Right ventricle myocardium superior (tissue), 1 donor: ENCODE data around the gene CASP4. TPM values are rescaled to one million over a fixed set of nuclear protein-coding genes. Genes with fewer than 3 reads are reported as not detected.
"Not testable (repeated sequence)": the region's sequence is repeated elsewhere in the genome, so short reads cannot be mapped to it uniquely, and the experiment has no call there.

Experiments used
- ATAC-seq: fragments of 200-7000 bp; cut with Tn5 transposase; one replicate; pipeline ENCODE4 v1.9.1; 2020; ENCODE audit warnings: mild to moderate bottlenecking; ENCODE audit not compliant: poor library complexity
- DNase-seq: peaks from one replicate; pipeline ENCODE4 v3.0.0-alpha.2; 2020
- intact Hi-C: fragments of 100-400 bp; cut with DNase I; formaldehyde crosslinking; loops from one replicate; pipeline ENCODE4 v1.11.2; 2022
- long read RNA-seq: library from polyadenylated mRNA; unstranded; transcript quantifications from one replicate; pipeline ENCODE4 v2.0.0, GENCODE V29; 2021
- total RNA-seq: library from RNA; stranded (reverse); fragmentation: NEBNext Ultra II Directional; extraction: Animal tissue kit (Norgen Biotek cat#: 25700); gene quantifications from one replicate; pipeline ENCODE4 v1.2.1, GENCODE V29; 2021
- donor health status: DM: no; HTN: yes; CAD: no; lungs with severe emphysema.

Gene CASP4
- 13.7 TPM for total RNA-seq
- long read RNA-seq, transcript CASP4-203 (9 exons, 2,158 nt) = major isoform, 6 of 7 reads
- long read RNA-seq, partial matches to known transcripts = 1 of 7 reads
- long read RNA-seq, other reads (novel, unspliced or antisense) = 0 of 7 reads

DNA sequence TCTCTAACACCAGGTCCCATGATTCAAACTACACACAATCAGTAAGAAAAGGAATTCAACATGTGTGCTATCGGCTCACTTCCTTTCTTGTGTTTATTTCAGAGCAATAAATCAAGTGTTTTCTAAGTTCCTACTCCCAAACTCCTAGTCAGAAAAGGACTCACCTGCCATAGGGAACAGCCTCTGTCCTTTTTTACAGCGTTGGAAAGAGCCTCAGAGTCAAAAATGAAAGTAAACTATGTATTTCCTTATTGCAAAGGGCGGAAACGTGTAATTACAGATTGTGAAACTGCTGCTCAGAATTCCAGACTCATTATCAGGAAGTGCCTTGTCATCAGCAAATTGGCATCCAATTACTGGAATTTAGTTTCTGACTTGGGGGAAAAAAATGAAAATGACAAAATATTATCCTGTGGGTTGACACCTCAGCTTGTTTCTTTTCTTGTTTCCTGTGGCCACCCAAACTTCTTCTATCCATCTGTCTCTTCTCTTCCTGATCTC lies at the start of gene CASP4:
TSS of gene CASP4 (minus strand) at position 220 of the 501 bp plus-strand sequence. CDS start at position 171, 49 bp downstream.
- no peak for DNase-seq
- peak; percentile 94 for ATAC-seq
- intact Hi-C loops = no loop called here

DNA sequence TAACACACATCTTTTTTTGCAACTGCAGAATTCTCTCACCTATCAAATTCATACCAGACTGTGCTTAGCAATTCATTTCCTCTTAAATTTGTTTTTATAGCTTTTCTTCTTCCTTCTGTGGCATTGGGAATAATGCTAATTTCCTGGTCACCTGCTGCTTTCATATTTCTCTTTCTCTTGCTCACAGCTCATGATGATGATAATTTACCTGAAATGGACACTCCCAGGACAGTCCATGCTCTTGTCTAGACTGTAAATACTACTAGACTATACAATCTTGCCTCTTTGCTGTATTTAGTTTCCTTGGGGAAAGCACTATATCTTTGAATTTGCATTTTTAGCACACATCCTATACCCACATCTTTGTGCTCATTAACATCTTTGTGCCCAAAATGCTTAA lies 39.1 kb upstream of the CASP4 start:
- intact Hi-C loops = no loop called here
- ATAC-seq = no peak
- DNase-seq = no peak

DNA sequence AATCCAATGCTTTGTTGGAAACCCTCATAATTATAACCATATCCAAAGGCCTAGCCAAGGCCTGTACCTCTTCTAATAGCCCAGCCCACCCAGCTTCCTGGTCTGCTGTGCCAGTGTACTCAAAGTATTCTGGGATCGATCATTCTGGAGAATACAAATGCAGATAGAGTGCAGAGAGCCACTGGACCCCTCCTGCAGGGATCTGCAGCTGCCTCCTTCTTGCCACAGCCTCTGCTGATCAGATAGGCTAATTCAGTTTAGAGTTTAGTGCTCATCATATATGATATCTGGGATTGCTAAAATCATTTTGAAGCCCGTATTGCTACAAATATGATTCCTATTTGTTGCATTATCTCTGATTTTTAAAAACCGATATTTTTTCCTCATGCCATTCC lies 37.1 kb upstream of the CASP4 start:
- intact Hi-C loops = no loop called here
- DNase-seq (no peak), ATAC-seq (no peak)

DNA sequence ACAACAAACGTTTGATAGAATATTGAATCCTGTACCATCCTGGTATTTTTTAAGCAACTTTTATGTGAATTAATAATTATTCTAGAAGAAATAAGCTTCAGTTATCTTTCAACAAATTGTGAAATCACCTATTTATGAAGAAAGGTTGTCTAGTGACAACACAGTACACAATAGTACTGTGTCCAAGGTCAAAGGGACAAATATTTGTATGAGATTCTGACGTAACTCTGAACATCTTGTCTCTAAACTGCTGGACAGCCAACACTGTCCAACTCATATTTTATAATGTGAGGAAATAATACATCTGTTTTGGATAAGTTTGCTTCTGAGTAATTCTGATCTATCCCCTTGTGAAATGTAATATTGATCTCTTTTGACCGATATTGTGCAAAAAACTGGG lies 35.6 kb upstream of the CASP4 start:
- intact Hi-C loops = no loop called here
- DNase-seq = no peak
- ATAC-seq = no peak

DNA sequence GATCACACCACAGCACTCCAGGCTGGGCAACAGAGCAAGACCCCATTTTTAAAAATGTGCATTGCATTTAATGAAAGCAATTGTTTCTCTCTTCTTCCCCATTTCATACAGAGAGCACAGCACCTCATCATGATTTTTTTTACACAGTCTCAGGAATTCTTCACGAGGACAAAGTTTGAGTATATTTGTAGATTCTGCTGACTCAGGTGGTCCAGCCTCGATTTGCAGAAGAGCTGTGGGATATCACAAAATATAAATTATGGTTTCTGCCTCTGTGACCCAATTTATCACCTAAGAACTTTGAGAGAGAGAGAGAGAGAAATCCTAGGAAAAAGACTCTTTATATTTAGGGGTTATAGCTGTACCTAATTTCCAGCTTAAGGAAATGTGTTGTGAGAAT lies 34.8 kb upstream of the CASP4 start:
- ATAC-seq (no peak), DNase-seq (no peak)
- intact Hi-C loops = no loop called here

DNA sequence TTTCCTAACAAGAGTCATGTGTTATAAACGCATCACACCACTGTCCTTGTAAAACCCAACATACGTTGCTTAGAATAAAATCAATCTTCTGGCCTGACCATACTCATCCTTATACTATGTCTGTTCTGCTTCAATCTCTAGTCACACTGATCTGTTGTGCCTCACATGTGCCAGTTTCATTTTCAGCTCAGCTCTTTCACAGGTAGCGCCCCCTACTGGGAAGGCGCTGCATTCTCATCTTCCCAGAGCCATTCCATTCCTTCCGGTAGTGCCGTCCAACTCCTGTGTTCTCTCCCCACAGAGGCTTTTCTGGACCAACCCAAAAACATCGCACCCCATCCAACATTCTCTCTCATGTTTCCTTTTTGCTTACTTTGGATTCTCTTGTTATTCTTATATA lies 32.4 kb upstream of the CASP4 start:
- ATAC-seq (no peak), DNase-seq (peak; percentile 44)
- intact Hi-C loops = no loop called here

DNA sequence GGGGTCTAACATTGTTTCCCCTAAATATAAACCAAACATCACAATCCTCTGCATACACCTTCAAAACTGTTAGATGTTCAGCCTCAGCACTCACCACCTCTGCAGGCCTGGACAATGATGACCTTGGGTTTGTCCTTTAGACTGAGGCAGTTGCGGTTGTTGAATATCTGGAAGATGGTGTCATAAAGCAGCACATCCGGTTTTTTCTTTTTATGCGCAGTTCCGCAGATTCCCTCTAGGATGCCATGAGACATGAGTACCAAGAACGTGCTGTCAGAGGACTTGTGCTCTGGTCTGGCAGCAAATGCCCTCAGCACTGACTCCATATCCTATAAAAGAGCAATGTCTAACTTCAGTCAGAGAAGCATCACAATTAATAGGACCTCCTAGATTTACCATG lies 31.8 kb upstream of the CASP4 start:
- intact Hi-C loops = no loop called here
- ATAC-seq (no peak), DNase-seq (no peak)

DNA sequence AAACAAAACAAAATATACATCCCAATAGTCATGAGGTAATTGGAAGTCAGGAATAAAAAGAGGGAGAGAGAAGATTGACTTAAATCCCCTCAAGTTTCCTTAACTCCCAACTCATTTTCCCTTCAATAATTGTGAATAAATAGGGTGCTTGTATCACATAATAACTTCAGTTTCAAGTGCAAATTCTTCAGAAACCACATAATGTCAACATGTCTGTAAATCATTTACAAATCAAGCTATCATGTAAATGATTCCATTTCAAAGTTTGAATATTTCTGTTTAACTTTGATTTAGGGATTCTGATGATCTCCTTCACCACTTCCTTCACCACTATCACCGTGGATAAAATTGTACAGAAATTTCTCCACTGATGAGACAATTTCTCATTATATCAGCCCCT lies 31.3 kb upstream of the CASP4 start:
- intact Hi-C loops = no loop called here
- DNase-seq (no peak), ATAC-seq (no peak)

DNA sequence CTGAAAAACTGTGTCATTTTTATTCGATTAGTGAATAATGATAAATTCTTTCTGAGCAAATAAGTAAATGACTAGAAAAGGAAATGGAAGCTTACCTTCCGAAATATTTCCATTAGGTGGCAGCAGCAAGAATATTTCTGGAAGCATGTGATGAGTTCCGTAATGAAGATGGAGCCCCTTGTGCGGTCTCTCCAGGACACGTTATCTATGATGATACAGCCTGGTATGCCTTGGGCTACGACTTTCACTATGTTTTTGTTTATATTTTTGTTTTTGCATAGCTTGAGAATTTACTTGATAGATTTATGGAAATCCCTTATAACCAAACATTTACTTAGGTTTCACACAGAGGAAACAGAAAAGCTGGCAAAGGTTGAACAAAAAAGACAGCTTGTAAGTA lies 28.9 kb upstream of the CASP4 start:
- intact Hi-C loops = no loop called here
- ATAC-seq (no peak), DNase-seq (no peak)

DNA sequence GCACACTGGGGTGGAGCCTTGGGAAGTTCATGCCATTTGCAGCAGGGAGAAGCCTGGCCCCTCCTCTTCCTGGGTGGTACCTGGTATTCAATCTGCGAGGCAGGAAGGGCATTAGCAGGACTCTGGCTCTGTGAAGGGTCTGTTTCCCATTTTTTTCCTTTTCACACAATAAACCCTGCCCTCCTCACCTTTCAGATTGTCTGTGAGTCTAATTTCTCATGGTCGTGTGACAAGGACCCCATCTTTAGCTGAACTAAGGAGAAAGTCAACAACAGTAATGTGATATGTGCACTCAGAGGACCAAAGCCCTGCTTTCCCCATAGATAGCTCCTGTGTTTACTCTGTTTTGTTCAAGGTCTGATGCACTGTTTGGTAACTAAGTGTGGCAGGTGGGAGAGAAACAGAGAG lies 26.6 kb upstream of the CASP4 start:
- intact Hi-C loops = no loop called here
- no peak for DNase-seq
- no peak for ATAC-seq

DNA sequence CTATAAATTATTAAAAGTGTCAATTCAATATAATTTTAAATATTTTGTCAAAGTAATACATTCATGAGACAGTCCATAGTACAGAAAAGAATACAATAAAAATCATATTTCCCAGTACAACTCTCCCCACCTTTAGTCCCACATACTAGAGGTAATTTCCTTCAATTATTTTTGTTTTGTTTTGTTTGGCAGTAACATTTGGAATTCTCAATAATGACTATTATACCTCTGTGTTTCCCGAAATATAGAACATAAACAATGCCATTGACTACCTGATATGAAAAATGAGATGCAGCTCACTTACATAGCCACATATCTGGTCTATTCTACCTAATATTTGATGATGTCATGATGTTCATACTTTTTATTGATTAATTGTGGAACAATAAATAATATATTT lies 24.4 kb upstream of the CASP4 start:
- DNase-seq (no peak), ATAC-seq (no peak)
- intact Hi-C loops = no loop called here

DNA sequence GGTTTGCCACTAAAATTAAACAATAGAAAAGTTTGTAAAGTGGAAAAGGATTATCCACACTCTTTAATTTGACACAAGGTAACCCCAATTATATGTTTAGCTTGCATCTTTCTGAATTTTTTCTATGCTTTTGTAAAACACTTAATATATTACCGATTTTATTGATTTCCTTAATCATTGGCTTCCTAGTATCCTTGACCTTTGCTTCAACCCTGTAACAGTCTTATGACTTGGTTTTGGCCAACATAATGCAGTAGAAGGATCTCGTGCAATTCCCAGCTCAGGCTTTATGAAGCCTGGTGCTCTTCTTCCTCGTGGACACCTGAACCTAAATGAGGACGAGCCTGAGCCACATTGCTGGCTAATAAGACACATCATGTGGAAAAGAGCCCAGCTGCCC lies 23.6 kb upstream of the CASP4 start:
- intact Hi-C loops = no loop called here
- DNase-seq = no peak

DNA sequence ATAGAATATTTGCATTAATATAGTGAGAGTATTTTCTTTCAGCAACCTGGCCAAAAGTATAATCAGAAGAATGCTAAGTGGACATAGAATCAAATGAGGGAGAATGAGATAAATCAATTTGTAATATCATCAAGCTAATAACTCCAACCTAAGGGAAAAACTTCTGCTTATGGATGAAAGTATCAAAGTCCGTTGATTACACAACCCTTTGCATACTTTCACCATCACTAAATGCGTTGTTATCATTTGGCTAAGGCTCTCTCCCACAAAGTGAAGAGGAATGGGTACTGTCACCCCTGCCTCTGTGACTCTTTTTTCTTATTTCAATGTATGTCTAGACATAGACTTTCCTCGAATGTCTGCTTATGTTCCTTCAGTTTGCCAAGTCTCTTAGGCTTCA lies 16.4 kb upstream of the CASP4 start:
- DNase-seq (no peak), ATAC-seq (no peak)
- intact Hi-C loops = no loop called here

More for the DNA sequence above, 23.6 kb upstream of the CASP4 start:
- no peak for ATAC-seq

DNA sequence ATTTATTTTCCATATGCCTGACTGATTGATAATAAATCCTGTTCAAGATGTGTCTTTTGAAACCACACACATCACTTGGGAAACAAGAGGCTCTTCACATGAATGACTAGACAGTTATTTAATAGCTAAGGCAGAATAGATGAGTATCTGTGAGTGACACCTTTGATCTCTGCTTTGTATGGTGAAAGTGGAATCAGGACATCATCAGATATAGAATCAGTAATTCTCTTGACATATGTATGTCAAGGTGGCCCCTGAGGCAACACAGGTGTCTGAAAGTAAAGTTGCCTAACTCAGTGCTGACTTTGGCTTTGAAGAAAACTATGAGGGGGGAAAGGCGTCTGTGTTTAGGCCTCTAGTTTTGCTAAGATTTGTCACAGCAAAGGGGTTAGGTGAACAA lies 11.5 kb upstream of the CASP4 start:
- intact Hi-C loops = no loop called here
- no peak for DNase-seq
- ATAC-seq = no peak

DNA sequence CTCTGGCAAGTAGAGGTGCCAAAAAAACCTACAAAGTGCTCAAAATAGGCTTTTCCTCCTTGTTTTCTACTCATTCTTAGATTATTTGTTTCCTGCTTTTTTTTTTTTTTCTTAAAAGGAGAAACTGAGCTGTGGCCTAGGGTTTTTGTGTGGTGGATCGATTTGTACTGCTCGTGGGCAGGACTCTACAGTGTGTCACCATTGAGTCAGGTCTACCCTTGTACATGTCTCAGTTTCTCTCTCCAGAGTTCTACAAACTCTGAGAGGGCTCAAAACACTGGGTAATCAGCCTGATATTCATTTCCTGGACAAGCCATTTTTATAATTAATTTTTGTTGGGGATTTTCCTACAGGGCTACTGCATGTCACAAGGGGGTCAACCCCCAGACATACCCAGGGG lies 5.2 kb upstream of the CASP4 start:
- intact Hi-C loops = no loop called here
- DNase-seq = no peak
- no peak for ATAC-seq

DNA sequence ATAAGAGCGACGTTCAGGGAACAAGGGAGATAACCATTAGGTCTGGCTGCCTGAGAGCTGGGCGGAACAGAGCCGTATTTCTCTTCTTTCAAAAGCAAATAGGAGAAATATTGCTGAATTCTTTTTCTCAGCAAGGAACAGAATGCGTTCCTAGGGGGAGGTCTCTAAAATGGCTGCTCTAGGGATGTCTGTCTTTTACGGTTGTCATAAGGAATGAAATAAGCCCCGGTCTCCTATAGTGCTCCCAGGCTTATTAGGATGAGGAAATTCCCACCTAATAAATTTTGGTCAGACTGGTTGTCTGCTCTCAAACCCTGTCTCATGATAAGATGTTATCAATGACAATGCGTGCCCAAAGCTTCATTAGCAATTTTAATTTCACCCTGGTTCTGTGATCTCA lies 4.5 kb upstream of the CASP4 start:
- ATAC-seq, DNase-seq, intact Hi-C loops: not testable (repeated sequence)

DNA sequence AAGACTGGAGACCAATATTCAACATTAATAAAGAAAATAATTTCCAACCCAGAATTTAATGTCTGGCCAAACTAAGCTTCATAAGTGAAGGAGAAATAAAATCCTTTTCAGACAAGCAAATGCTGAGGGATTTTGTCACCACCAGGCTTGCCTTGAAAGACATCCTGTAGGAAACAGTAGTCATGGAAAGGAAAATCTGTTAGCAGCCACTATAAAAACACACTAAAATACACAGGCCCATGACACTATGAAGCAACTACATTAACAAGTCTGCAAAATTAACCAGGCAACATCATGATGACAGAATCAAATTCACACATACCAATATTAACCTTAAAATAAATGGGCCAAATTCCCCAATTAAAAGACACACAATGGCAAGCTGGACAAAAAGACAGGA lies 2.4 kb upstream of the CASP4 start:
- intact Hi-C loops = no loop called here
- DNase-seq = no peak
- ATAC-seq = no peak

DNA sequence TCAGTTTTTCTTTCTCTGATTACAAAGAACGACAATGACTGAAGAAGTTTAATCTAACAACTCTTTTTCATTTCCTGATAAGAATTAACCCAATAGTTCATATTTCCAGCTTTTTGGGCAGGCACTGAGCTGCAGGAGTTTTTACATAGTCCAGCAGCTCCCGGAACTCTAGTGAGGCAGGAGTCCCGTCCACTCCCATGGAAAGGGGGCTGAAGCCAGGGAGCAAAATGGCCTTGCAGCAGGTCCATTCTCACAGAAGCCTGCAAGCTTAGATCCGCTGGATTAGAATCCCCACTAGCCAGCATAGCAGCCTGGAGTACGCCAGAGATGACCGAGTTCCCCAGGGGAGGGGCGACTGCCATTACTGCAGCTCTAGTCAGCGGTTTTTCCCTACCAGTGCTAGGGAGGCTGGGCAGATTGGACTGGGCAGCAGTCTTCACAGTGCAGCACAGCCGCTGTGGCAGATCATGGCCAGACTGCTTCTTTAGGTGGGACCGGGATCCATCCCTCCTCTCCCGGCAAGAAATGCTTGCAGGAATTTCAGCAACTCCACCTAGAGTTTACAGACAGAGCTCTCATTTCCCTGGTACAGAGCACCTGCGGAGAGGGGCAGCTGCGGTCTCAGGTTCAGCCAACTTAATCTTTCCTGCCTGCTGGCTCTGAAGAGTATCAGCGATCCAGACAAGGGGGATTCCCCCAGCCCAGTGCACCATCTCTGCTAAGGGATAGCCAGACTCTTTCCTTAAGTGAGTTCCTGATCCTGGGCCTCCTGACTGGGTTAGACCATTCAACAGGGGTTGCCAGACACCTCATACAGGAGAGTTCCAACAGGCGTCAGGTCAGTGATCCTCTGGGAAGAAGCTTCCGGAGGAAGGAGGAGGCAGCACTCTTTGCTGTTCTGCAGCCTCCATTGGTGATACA lies 742 bp upstream of the CASP4 start:
- DNase-seq (peak; percentile 59), ATAC-seq (peak; percentile 76)
- intact Hi-C loops = no loop called here

DNA sequence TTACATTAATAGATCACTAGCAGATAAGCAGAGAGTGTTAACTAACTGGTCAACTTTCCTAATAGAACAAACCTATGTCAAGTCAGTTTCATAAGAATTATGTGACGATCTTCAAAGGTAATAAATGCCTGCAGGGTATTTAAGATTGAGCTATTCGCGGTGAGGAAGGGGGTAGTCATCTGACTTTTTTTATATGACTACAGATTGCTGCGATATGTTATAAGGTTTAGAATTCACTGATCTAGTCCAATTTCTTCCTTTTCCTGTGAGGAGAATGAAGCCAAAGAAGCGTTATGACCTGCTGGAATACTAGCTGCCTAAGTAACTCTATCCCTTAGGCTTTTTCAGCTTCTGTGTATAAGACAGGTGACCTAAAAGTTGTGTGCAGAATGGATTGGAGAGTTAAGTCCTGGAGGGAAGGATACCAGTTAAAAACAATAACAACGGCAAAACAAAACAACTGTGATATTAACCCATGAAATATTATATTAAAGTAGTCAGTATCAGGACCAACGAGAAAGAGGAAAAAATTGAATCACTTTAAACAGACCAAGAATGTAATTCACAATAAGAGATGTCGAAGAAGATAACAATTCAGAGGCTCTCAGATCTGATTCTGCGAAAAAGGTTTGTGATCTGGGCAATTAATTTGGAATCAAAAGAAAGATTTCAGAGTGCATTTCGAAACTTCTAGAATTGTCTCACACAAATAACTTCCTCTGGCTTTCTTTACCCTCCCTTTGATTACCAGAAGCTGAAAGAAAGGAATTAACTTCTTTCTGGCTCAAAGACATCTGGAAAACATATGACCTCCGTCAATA lies 630 bp downstream of the CASP4 start:
- no peak for DNase-seq
- intact Hi-C loops = no loop called here
- ATAC-seq = peak; percentile 43

DNA sequence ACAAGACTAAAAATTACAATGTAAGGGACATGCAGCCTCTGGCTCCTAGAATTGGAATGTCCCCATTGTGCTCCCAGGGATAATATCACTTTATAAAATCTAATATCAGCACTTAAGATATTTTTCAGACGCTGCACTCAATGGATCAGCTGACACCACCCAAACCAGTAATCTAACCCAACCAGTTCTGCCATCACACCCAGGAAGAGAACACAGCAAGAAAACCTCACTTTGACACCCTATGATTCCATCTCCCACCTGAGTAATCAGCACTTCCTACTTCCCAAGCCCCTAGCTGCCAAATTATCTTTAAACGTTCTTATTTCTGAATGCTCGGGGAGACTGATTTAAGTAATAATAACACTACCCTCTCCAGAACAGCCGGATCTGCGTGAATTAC lies 2.6 kb downstream of the CASP4 start:
- DNase-seq (no peak), ATAC-seq (no peak)
- intact Hi-C loops = no loop called here
